Mesenchymal stem cell (in vitro differentiated cells and primary cell): ENCODE results near the gene CPNE1.
A peak's percentile ranks its signal among the peaks of the same experiment; 100 is the strongest.

Experiments
- DNase-seq: peaks from one replicate; pipeline ENCODE4 v3.0.0-alpha.2; 2013
- H2AFZ ChIP-seq: one replicate; pipeline ENCODE4 v1.6.1; 2013; ENCODE audit warnings: low read depth, mild to moderate bottlenecking, control low read depth, inconsistent platforms, low read length, moderate library complexity
- H2AK5ac ChIP-seq: 2 replicates; pipeline ENCODE4 v1.6.1; 2013; ENCODE audit warnings: low read length, moderate library complexity, mild to moderate bottlenecking, inconsistent platforms; ENCODE audit not compliant: severe bottlenecking
- H2BK120ac ChIP-seq: one replicate; pipeline ENCODE4 v1.6.1; 2013; ENCODE audit warnings: low read depth, mild to moderate bottlenecking, inconsistent platforms, low read length, moderate library complexity
- H2BK12ac ChIP-seq, 2 experiments: one replicate each; pipeline ENCODE4 v1.6.1; 2013; ENCODE audit warnings: inconsistent platforms in 2 of 2, low read length in 2 of 2, mild to moderate bottlenecking in 2 of 2, moderate library complexity in 2 of 2, control low read depth in 1 of 2
- H2BK15ac ChIP-seq: one replicate; pipeline ENCODE4 v1.6.1; 2013; ENCODE audit warnings: mild to moderate bottlenecking, low read depth, inconsistent platforms; ENCODE audit not compliant: poor library complexity, severe bottlenecking
- H2BK5ac ChIP-seq: 2 replicates; pipeline ENCODE4 v1.6.1; 2013; ENCODE audit warnings: low read depth, mild to moderate bottlenecking, low read length, control low read depth, inconsistent platforms; ENCODE audit not compliant: poor library complexity, severe bottlenecking
- H3K14ac ChIP-seq, 2 experiments: one replicate each; pipeline ENCODE4 v1.6.1; 2013; ENCODE audit warnings: inconsistent platforms in 2 of 2, low read length in 2 of 2, control low read depth in 1 of 2, mild to moderate bottlenecking in 1 of 2, moderate library complexity in 1 of 2
- H3K18ac ChIP-seq, 2 experiments: one replicate each; pipeline ENCODE4 v1.6.1; 2013; ENCODE audit warnings: inconsistent platforms in 2 of 2, low read length in 2 of 2, control low read depth in 1 of 2, low read depth in 1 of 2, mild to moderate bottlenecking in 1 of 2
- H3K23ac ChIP-seq, 2 experiments: one replicate each; pipeline ENCODE4 v1.6.1; 2013; ENCODE audit warnings: inconsistent platforms in 2 of 2, low read length in 2 of 2, mild to moderate bottlenecking in 2 of 2, moderate library complexity in 2 of 2, control low read depth in 1 of 2
- H3K27ac ChIP-seq: 2 replicates; pipeline ENCODE4 v1.5.1; 2013; ENCODE audit warnings: mild to moderate bottlenecking, moderate library complexity, low read length, control low read depth, inconsistent platforms; ENCODE audit not compliant: poor library complexity, severe bottlenecking
- H3K27me3 ChIP-seq, 2 experiments: 2 replicates each; pipeline versions ENCODE4 v1.6.1 to v1.7.0; 2013; ENCODE audit warnings: low read length in 2 of 2, mild to moderate bottlenecking in 2 of 2, moderate library complexity in 2 of 2, control low read depth in 1 of 2, inconsistent platforms in 1 of 2; ENCODE audit not compliant: control insufficient read depth in 1 of 2, insufficient read depth in 1 of 2
- H3K36me3 ChIP-seq, 2 experiments: 2 replicates each; pipeline versions ENCODE4 v1.6.1 to v1.7.0; 2013; ENCODE audit warnings: low read length in 2 of 2, control low read depth in 1 of 2, inconsistent platforms in 1 of 2, low read depth in 1 of 2, mild to moderate bottlenecking in 1 of 2; ENCODE audit not compliant: insufficient read depth in 2 of 2, control insufficient read depth in 1 of 2
- H3K4ac ChIP-seq, 2 experiments: one replicate each; pipeline ENCODE4 v1.6.1; 2013; ENCODE audit warnings: inconsistent platforms in 2 of 2, low read length in 2 of 2, mild to moderate bottlenecking in 2 of 2, moderate library complexity in 2 of 2, control low read depth in 1 of 2, low read depth in 1 of 2
- H3K4me1 ChIP-seq: 2 replicates; pipeline ENCODE4 v1.6.1; 2013; ENCODE audit warnings: low read depth, low read length, control low read depth; ENCODE audit not compliant: control insufficient read depth, insufficient read depth
- H3K4me2 ChIP-seq: 2 replicates; pipeline ENCODE4 v1.6.1; 2013; ENCODE audit warnings: low read length, mild to moderate bottlenecking, inconsistent platforms; ENCODE audit not compliant: poor library complexity, severe bottlenecking
- H3K4me3 ChIP-seq, 2 experiments: 2 replicates each; pipeline versions ENCODE4 v1.5.1 to v1.7.0; 2013; ENCODE audit warnings: low read length in 2 of 2, mild to moderate bottlenecking in 2 of 2, control low read depth in 1 of 2, low read depth in 1 of 2; ENCODE audit not compliant: insufficient read depth in 1 of 2
- H3K79me1 ChIP-seq: replicated peaks from 2 replicates; pipeline ENCODE4 v1.6.1; 2013; ENCODE audit warnings: mild to moderate bottlenecking, control low read depth, low read length, inconsistent platforms; ENCODE audit not compliant: poor library complexity, severe bottlenecking
- H3K9ac ChIP-seq: 2 replicates; pipeline ENCODE4 v1.7.0; 2013; ENCODE audit warnings: mild to moderate bottlenecking, low read length, moderate library complexity
- H3K9me3 ChIP-seq: 2 replicates; pipeline ENCODE4 v1.7.0; 2013; ENCODE audit warnings: mild to moderate bottlenecking, low read length; ENCODE audit not compliant: control insufficient read depth
- H4K8ac ChIP-seq: one replicate; pipeline ENCODE4 v1.6.1; 2013; ENCODE audit warnings: inconsistent platforms, mild to moderate bottlenecking, low read length, moderate library complexity
- H4K91ac ChIP-seq: one replicate; pipeline ENCODE4 v1.6.1; 2013; ENCODE audit warnings: mild to moderate bottlenecking, low read length, inconsistent platforms
- WGBS: methylation state at CpG from one replicate; pipeline ENCODE4 v1.1.7; 2013; ENCODE audit warnings: mixed read lengths; 5-methylcytosine and 5-hydroxymethylcytosine counted together

CPNE1 gene

GRCh38 chr20:35636095-35636494, 28.6 kb downstream of the CPNE1 start:
- H3K4ac ChIP-seq: no peak overlapping the region
- H3K79me1 ChIP-seq: peaks cover 34% of the 10 kb centered on the region
- H3K36me3 ChIP-seq: peaks cover 19 to 23% of the 10 kb centered on the region in 2 experiments
- H4K91ac ChIP-seq: no peak overlapping the region
- no peak overlapping the region for H2BK120ac ChIP-seq
- H2AFZ ChIP-seq: no peak overlapping the region
- no peak overlapping the region for H3K4me2 ChIP-seq
- no peak for DNase-seq
- H3K9me3 ChIP-seq: no peaks in the 10 kb centered on the region
- peaks cover 10% of the 10 kb centered on the region for H3K4me1 ChIP-seq
- H3K27me3 ChIP-seq: no peaks in the 10 kb centered on the region
- H3K14ac ChIP-seq: no peak overlapping the region
- WGBS: 89% methylated on average over 1 of the region's 2 CpGs
- H2BK12ac ChIP-seq: no peak overlapping the region
- no peak overlapping the region for H3K23ac ChIP-seq
- no peak overlapping the region for H3K27ac ChIP-seq
- no peak overlapping the region for H2BK5ac ChIP-seq
- no peak overlapping the region for H3K4me3 ChIP-seq
- H2BK15ac ChIP-seq: no peak overlapping the region
- no peak overlapping the region for H4K8ac ChIP-seq
- no peak overlapping the region for H3K18ac ChIP-seq
- no peak overlapping the region for H3K9ac ChIP-seq
- no peak overlapping the region for H2AK5ac ChIP-seq

GRCh38 chr20:35635652-35636051, 29.0 kb downstream of the CPNE1 start:
- H3K27me3 ChIP-seq: no peaks in the 10 kb centered on the region
- no peaks in the 10 kb centered on the region for H3K9me3 ChIP-seq
- WGBS: 97% methylated on average over 4 of the region's 4 CpGs
- H4K91ac ChIP-seq: no peak overlapping the region
- no peak overlapping the region for H2AK5ac ChIP-seq
- no peak overlapping the region for H2AFZ ChIP-seq
- DNase-seq: no peak
- no peak overlapping the region for H3K4me2 ChIP-seq
- H3K27ac ChIP-seq: no peak overlapping the region
- no peak overlapping the region for H2BK12ac ChIP-seq
- H2BK5ac ChIP-seq: no peak overlapping the region
- H3K23ac ChIP-seq: no peak overlapping the region
- H2BK120ac ChIP-seq: no peak overlapping the region
- H4K8ac ChIP-seq: no peak overlapping the region
- no peak overlapping the region for H3K18ac ChIP-seq
- H3K9ac ChIP-seq: no peak overlapping the region
- H3K4ac ChIP-seq: no peak overlapping the region
- peaks cover 34% of the 10 kb centered on the region for H3K79me1 ChIP-seq
- no peak overlapping the region for H3K14ac ChIP-seq
- peaks cover 23 to 28% of the 10 kb centered on the region in 2 experiments for H3K36me3 ChIP-seq
- H3K4me1 ChIP-seq: peaks cover 10% of the 10 kb centered on the region
- no peak overlapping the region for H2BK15ac ChIP-seq
- no peak overlapping the region for H3K4me3 ChIP-seq

- Histone ChIP-seq H3K79me1 (peaks cover 36% of the 10 kb centered on the region), H3K9ac (no peak overlapping the region)
- no peak for DNase-seq
Measured at GRCh38 chr20:35632539-35633115, 32.1 kb downstream of the CPNE1 start.

GRCh38 chr20:35630636-35631035, 34.1 kb downstream of the CPNE1 start:
- Histone ChIP-seq H2BK120ac (no peak overlapping the region), H2BK15ac (no peak overlapping the region), H3K18ac (no peak overlapping the region), H3K27me3 (no peaks in the 10 kb centered on the region), H3K79me1 (peaks cover 36% of the 10 kb centered on the region), H3K9me3 (no peaks in the 10 kb centered on the region), H4K8ac (no peak overlapping the region), H3K14ac (no peak overlapping the region), H3K36me3 (peaks cover 48 to 74% of the 10 kb centered on the region in 2 experiments), H2AFZ (no peak overlapping the region), H3K4me3 (no peak overlapping the region), H3K4me1 (peaks cover 7% of the 10 kb centered on the region), H2BK12ac (no peak overlapping the region), H2BK5ac (no peak overlapping the region), H3K27ac (no peak overlapping the region), H3K23ac (no peak overlapping the region), H3K9ac (no peak overlapping the region), H3K4me2 (no peak overlapping the region), H4K91ac (no peak overlapping the region), H3K4ac (no peak overlapping the region), H2AK5ac (no peak overlapping the region)
- no peak for DNase-seq
- 100% methylated on average over 3 of the region's 4 CpGs for WGBS

More at GRCh38 chr20:35632539-35633115, 32.1 kb downstream of the CPNE1 start:
- Histone ChIP-seq H3K4me3 (no peak overlapping the region), H4K8ac (no peak overlapping the region), H3K4me2 (no peak overlapping the region), H2BK5ac (no peak overlapping the region), H3K14ac (no peak overlapping the region), H3K18ac (no peak overlapping the region), H4K91ac (no peak overlapping the region), H3K9me3 (no peaks in the 10 kb centered on the region), H3K36me3 (peaks cover 34 to 55% of the 10 kb centered on the region in 2 experiments), H2BK12ac (no peak overlapping the region), H2AK5ac (no peak overlapping the region), H3K4ac (no peak overlapping the region), H3K4me1 (peaks cover 10% of the 10 kb centered on the region), H2AFZ (no peak overlapping the region), H3K27me3 (no peaks in the 10 kb centered on the region), H2BK15ac (no peak overlapping the region), H2BK120ac (no peak overlapping the region), H3K27ac (no peak overlapping the region), H3K23ac (peak overlapping the region in 1 of 2 experiments; percentile 23)
- WGBS: 97% methylated on average over 13 of the region's 13 CpGs
